Thyroid gland (tissue), 4 donors: ENCODE results near the gene NSFL1C.

Experiments
- CTCF ChIP-seq, 6 experiments: fragments of 200-600 bp in 3 of 6; fragments of 450-650 bp in 3 of 6; sonication (generic) in 3 of 6; IDR thresholded peaks; one replicate each; pipeline ENCODE4 v1.5.1; 2016 to 2019; ENCODE audit warnings: antibody characterized with exemption in 6 of 6, mild to moderate bottlenecking in 2 of 6, inconsistent platforms in 1 of 6, moderate library complexity in 1 of 6
- POLR2A ChIP-seq, 2 donors: fragments of 450-650 bp; IDR thresholded peaks; one replicate each; pipeline ENCODE4 v1.6.1; 2017; ENCODE audit warnings: antibody characterized with exemption in 2 of 2, mild to moderate bottlenecking in 2 of 2, moderate library complexity in 1 of 2

- TF ChIP-seq POLR2A (IDR thresholded peaks at IDR 0.05) (no peak), CTCF (IDR thresholded peaks at IDR 0.05) (no peak)
Measured at GRCh38 chr20:1392443-1392692, 74.3 kb downstream of the NSFL1C start.
